Endothelial cell (in vitro differentiated cells): ENCODE data around the gene MZF1. TPM values are rescaled to one million over a fixed set of nuclear protein-coding genes. Genes with fewer than 3 reads are reported as not detected.

Experiments
- DNase-seq: peaks from one replicate; pipeline ENCODE4 v3.0.0; 2021; ENCODE audit warnings: low spot score
- H3K27ac Mint-ChIP-seq: one replicate; pipeline ENCODE4 v1.8.0; 2021; ENCODE audit warnings: mixed read lengths, inconsistent platforms; ENCODE audit not compliant: unreplicated experiment
- H3K27me3 Mint-ChIP-seq: one replicate; pipeline ENCODE4 v1.8.0; 2021; ENCODE audit warnings: mild to moderate bottlenecking, moderate library complexity, mixed read lengths, inconsistent platforms; ENCODE audit not compliant: unreplicated experiment
- H3K36me3 Mint-ChIP-seq: one replicate; pipeline ENCODE4 v1.8.0; 2021; ENCODE audit warnings: mild to moderate bottlenecking, low read depth, mixed read lengths, inconsistent platforms; ENCODE audit not compliant: unreplicated experiment
- H3K4me1 Mint-ChIP-seq: one replicate; pipeline ENCODE4 v1.8.0; 2021; ENCODE audit warnings: mild to moderate bottlenecking, mixed read lengths, inconsistent platforms; ENCODE audit not compliant: unreplicated experiment
- H3K4me3 Mint-ChIP-seq: one replicate; pipeline ENCODE4 v1.8.0; 2021; ENCODE audit warnings: mild to moderate bottlenecking, mixed read lengths, inconsistent platforms; ENCODE audit not compliant: unreplicated experiment
- H3K9me3 Mint-ChIP-seq: one replicate; pipeline ENCODE4 v1.8.0; 2021; ENCODE audit warnings: mixed read lengths, inconsistent platforms; ENCODE audit not compliant: unreplicated experiment
- CTCF ChIP-seq: fragments of 200-600 bp; sonication (generic); IDR thresholded peaks from one replicate; pipeline ENCODE4 v1.5.0; 2021; ENCODE audit warnings: antibody characterized with exemption; ENCODE audit not compliant: unreplicated experiment
- total RNA-seq: library from RNA; stranded (reverse); fragmentation: NEBNext Ultra II Directional; extraction: Animal tissue kit (Norgen Biotek cat#: 25700); gene quantifications from one replicate; pipeline ENCODE4 v1.2.1, GENCODE V29; 2021; ENCODE audit not compliant: unreplicated experiment

The MZF1 gene
- total RNA-seq, 1 donor from 2014 or later, result 18.6 TPM

GRCh38 chr19:58571575-58571947 lies 1.6 kb downstream of the MZF1 start:
- peaks cover 34% of the 10 kb centered on the region for H3K36me3 Mint-ChIP-seq
- H3K4me1 Mint-ChIP-seq, result peaks cover 24% of the 10 kb centered on the region
- TF ChIP-seq CTCF, result no peak
- no peak for DNase-seq
- peak overlapping the region; percentile 77 for H3K27ac Mint-ChIP-seq
- H3K27me3 Mint-ChIP-seq, result peaks cover 28% of the 10 kb centered on the region
- H3K4me3 Mint-ChIP-seq, result peak overlapping the region; percentile 99
- H3K9me3 Mint-ChIP-seq, result no peaks in the 10 kb centered on the region

- TF ChIP-seq CTCF, result no peak
- Mint-ChIP-seq H3K27me3 (peaks cover 28% of the 10 kb centered on the region), H3K4me3 (peak overlapping the region; percentile 26), H3K4me1 (peaks cover 23% of the 10 kb centered on the region), H3K27ac (no peak overlapping the region), H3K36me3 (peaks cover 34% of the 10 kb centered on the region), H3K9me3 (no peaks in the 10 kb centered on the region)
- no peak for DNase-seq
Measured at GRCh38 chr19:58570770-58571574, 2.2 kb downstream of the MZF1 start.

- DNase-seq, result no peak
- Mint-ChIP-seq H3K27ac (no peak overlapping the region), H3K9me3 (no peaks in the 10 kb centered on the region), H3K27me3 (peaks cover 28% of the 10 kb centered on the region), H3K36me3 (peaks cover 34% of the 10 kb centered on the region), H3K4me1 (peaks cover 20% of the 10 kb centered on the region), H3K4me3 (no peak overlapping the region)
- TF ChIP-seq CTCF, result no peak
Measured at GRCh38 chr19:58569943-58570670, 3.0 kb downstream of the MZF1 start.

GRCh38 chr19:58569191-58569942 lies 3.8 kb downstream of the MZF1 start:
- Mint-ChIP-seq H3K27me3 (peaks cover 24% of the 10 kb centered on the region), H3K27ac (no peak overlapping the region), H3K4me3 (peak overlapping the region; percentile 44), H3K36me3 (peaks cover 37% of the 10 kb centered on the region), H3K9me3 (no peaks in the 10 kb centered on the region), H3K4me1 (peaks cover 20% of the 10 kb centered on the region)
- no peak for TF ChIP-seq CTCF
- no peak for DNase-seq
